ENCODE results near the gene CUX1.

DNA sequence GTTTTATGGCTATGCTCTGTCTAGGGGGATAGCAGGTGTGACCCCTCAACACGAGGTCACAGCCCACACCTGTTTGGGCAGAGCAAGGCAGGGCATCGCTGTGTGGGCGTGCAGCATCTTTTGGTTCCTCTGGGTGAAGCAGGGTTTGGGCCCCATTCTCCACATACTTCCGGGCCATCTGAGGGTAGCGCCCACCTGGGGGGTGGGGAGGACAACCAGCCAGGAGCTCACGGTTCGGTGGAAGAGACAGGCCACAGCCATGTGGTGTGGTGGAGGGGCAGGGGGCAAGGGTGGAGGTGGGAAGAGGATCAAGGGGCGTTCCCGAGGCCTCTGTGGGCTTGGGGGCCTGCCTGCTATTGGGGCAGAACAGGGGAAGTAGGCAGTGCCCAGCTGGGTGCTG lies 471.6 kb downstream of the CUX1 start:
- 0 out of 2 replicates have a peak, but pooled peaks have one; percentile 24 for TF ChIP-seq POLR2AphosphoS5 (IDR thresholded peaks at IDR 0.05; ENCODE audit: low read depth, low read length)
- peak; percentile 29; the same call in 1 of the 2 replicates for TF ChIP-seq POLR2A (IDR thresholded peaks at IDR 0.05; ENCODE audit: low read depth, low read length)

All from GM12892 (cell line).